Measurements from ENCODE around the gene C20orf141. TPM values are rescaled to one million over a fixed set of nuclear protein-coding genes. Genes with fewer than 3 reads are reported as not detected.

The C20orf141 gene
- total and polyA plus RNA-seq, 7 donors: not detected

- DNase-seq: no peak
- 93 to 97% (median 96%) methylated on average over 4 of the region's 4 CpGs for WGBS, 3 donors
- Histone ChIP-seq H3K27me3 (ENCODE audit: insufficient read depth in 3 of 3, low read length in 2 of 3) (no peaks in the 10 kb centered on the region), H3K9me3 (no peaks in the 10 kb centered on the region), H3K36me3 (ENCODE audit: insufficient read depth in 1 of 2, low read depth in 1 of 2) (peaks cover 3 to 15% of the 10 kb centered on the region in 2 donors), H3K27ac (no peak overlapping the region), H3K4me3 (no peak overlapping the region), H3K4me1 (no peaks in the 10 kb centered on the region)
- TF ChIP-seq, protein P1, sequence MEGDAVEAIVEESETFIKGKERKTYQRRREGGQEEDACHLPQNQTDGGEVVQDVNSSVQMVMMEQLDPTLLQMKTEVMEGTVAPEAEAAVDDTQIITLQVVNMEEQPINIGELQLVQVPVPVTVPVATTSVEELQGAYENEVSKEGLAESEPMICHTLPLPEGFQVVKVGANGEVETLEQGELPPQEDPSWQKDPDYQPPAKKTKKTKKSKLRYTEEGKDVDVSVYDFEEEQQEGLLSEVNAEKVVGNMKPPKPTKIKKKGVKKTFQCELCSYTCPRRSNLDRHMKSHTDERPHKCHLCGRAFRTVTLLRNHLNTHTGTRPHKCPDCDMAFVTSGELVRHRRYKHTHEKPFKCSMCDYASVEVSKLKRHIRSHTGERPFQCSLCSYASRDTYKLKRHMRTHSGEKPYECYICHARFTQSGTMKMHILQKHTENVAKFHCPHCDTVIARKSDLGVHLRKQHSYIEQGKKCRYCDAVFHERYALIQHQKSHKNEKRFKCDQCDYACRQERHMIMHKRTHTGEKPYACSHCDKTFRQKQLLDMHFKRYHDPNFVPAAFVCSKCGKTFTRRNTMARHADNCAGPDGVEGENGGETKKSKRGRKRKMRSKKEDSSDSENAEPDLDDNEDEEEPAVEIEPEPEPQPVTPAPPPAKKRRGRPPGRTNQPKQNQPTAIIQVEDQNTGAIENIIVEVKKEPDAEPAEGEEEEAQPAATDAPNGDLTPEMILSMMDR (IDR thresholded peaks at IDR 0.05): no peak
- ATAC-seq: no peak
- intact Hi-C loops (cut with DNase I): no loop called here
These were observed 33.0 kb downstream of the C20orf141 start for GRCh38 chr20:2847802-2848201.

DNA sequence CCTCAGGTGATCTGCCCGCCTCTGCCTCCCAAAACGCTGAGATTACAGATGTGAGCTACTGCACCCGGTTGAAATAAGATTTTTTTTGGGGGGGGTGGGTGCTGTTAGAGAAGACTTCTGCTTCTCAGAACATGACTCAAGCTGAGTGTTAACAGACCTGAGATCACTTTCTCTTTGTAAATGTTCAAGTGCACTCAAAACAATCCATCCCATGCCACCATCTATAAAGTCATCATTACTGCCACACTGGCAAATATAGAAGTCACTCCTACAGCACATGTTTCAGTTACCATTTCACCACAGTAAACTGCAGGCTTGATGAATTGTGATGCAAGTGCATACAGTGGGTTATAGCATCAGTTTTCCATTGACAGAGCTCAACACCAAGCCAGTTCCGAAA is 34.7 kb downstream of the C20orf141 start:
- H3K27me3 ChIP-seq (ENCODE audit: insufficient read depth in 3 of 3, low read length in 2 of 3): no peaks in the 10 kb centered on the region
- WGBS, 3 donors: 84 to 92% (median 91%) methylated on average over 4 of the region's 4 CpGs
- TF ChIP-seq, protein P1 (IDR thresholded peaks at IDR 0.05): no peak

DNA sequence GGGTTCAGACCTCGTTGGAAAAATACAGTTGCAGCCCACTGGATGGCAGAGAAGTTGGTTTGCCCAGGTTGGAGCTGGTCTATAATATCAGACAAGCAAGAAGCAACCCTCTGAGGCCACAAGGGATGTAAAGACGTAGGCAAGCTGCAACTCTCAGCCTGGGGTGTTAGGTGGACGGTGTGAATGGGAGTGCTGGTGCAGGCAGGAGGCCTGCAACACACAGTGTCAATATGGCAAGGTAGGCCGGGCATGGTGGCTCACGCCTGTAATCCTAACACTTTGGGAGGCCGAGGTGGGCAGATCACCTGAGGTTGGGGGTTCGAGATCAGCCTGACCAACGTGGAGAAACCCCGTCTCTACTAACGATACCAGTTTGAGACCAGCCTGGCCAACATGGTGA is 36.3 kb downstream of the C20orf141 start:
- Histone ChIP-seq H3K9me3 (no peaks in the 10 kb centered on the region), H3K4me1 (no peaks in the 10 kb centered on the region), H3K4me3 (no peak overlapping the region), H3K36me3 (ENCODE audit: insufficient read depth in 1 of 2, low read depth in 1 of 2) (peaks cover 3 to 8% of the 10 kb centered on the region in 2 donors), H3K27ac (no peak overlapping the region), H3K27me3 (ENCODE audit: insufficient read depth in 3 of 3, low read length in 2 of 3) (no peaks in the 10 kb centered on the region)
- no peak for ATAC-seq
- intact Hi-C loops (cut with DNase I): loop anchor here in 1 of 2 donors (10.0 kb wide), 2 partner anchors 96 to 156 kb away; partner anchors contain the start of gene EBF4
- TF ChIP-seq, protein P1 (IDR thresholded peaks at IDR 0.05): no peak
- 87 to 94% (median 93%) methylated on average over 10 of the region's 10 CpGs for WGBS, 3 donors
- DNase-seq: no peak

More for the DNA sequence above, 34.7 kb downstream of the C20orf141 start:
- H3K36me3 ChIP-seq (ENCODE audit: insufficient read depth in 1 of 2, low read depth in 1 of 2): peaks cover 3 to 8% of the 10 kb centered on the region in 2 donors
- intact Hi-C loops (cut with DNase I): no loop called here
- no peaks in the 10 kb centered on the region for H3K4me1 ChIP-seq
- no peak for ATAC-seq
- no peak overlapping the region for H3K27ac ChIP-seq
- H3K9me3 ChIP-seq: no peaks in the 10 kb centered on the region
- no peak for DNase-seq
- H3K4me3 ChIP-seq: no peak overlapping the region

- intact Hi-C loops (cut with DNase I): loop anchor here in 1 of 2 donors (10.0 kb wide), 2 partner anchors 104 to 164 kb away; partner anchors contain the start of gene EBF4
- no peaks in the 10 kb centered on the region for H3K27me3 ChIP-seq (ENCODE audit: insufficient read depth in 3 of 3, low read length in 2 of 3)
- peaks cover 0 to 34% of the 10 kb centered on the region in 2 donors for H3K36me3 ChIP-seq (ENCODE audit: insufficient read depth in 1 of 2, low read depth in 1 of 2)
- no peaks in the 10 kb centered on the region for H3K9me3 ChIP-seq
- no peak for ATAC-seq
- peaks cover 5% of the 10 kb centered on the region for H3K4me1 ChIP-seq
- DNase-seq: no peak
- H3K4me3 ChIP-seq: no peak overlapping the region
- TF ChIP-seq, protein P1 (IDR thresholded peaks at IDR 0.05): no peak
- no peak overlapping the region for H3K27ac ChIP-seq
- WGBS, 3 donors: 66 to 93% (median 81%) methylated on average over 2 of the region's 2 CpGs
These were observed 43.8 kb downstream of the C20orf141 start for GRCh38 chr20:2858591-2858990.

Data from psoas muscle (tissue), 8 donors.